ENCODE measurements around the gene ZNF423.
"Not testable (repeated sequence)": the region's sequence is repeated elsewhere in the genome, so short reads cannot be mapped to it uniquely, and the experiment has no call there.

ZNF423 gene

GRCh38 chr16:49881890-49882289 lies 26.0 kb upstream of the ZNF423 start:
- no peak for TF ChIP-seq CTCF (IDR thresholded peaks at IDR 0.05; ENCODE audit: borderline replicate concordance, insufficient read depth, low read depth, low read length)
- no peak overlapping the region for H3K4me3 ChIP-seq (ENCODE audit: low read depth, low read length)

- not testable (repeated sequence) for H3K4me3 ChIP-seq (ENCODE audit: low read depth, low read length)
Observed at GRCh38 chr16:49878540-49878939, 22.6 kb upstream of the ZNF423 start.

- no peak overlapping the region for H3K4me3 ChIP-seq (ENCODE audit: low read depth, low read length)
- peak; percentile 93 for TF ChIP-seq CTCF (IDR thresholded peaks at IDR 0.05; ENCODE audit: borderline replicate concordance, insufficient read depth, low read depth, low read length)
Observed at GRCh38 chr16:49876716-49877129, 20.8 kb upstream of the ZNF423 start.

GRCh38 chr16:49875806-49876715 lies 20.1 kb upstream of the ZNF423 start:
- TF ChIP-seq CTCF (IDR thresholded peaks at IDR 0.05; ENCODE audit: borderline replicate concordance, insufficient read depth, low read depth, low read length) = no peak
- no peak overlapping the region for H3K4me3 ChIP-seq (ENCODE audit: low read depth, low read length)

GRCh38 chr16:49874613-49875237 lies 18.8 kb upstream of the ZNF423 start:
- H3K4me3 ChIP-seq (ENCODE audit: low read depth, low read length) = no peak overlapping the region
- no peak for TF ChIP-seq CTCF (IDR thresholded peaks at IDR 0.05; ENCODE audit: borderline replicate concordance, insufficient read depth, low read depth, low read length)

GRCh38 chr16:49871824-49872223 lies 15.9 kb upstream of the ZNF423 start:
- not testable (repeated sequence) for H3K4me3 ChIP-seq (ENCODE audit: low read depth, low read length)

GRCh38 chr16:49869731-49870130 lies 13.8 kb upstream of the ZNF423 start:
- TF ChIP-seq CTCF (IDR thresholded peaks at IDR 0.05; ENCODE audit: borderline replicate concordance, insufficient read depth, low read depth, low read length) = no peak
- H3K4me3 ChIP-seq (ENCODE audit: low read depth, low read length) = no peak overlapping the region

Measured in GM12875 (cell line).